GM19395 (cell line): ENCODE measurements around the gene GREB1.

Experiments
- ATAC-seq: cut with Tn5 transposase; IDR thresholded peaks from one replicate; pipeline ENCODE4 v1.9.1; 2021; ENCODE audit warnings: mild to moderate bottlenecking, moderate library complexity; ENCODE audit not compliant: unreplicated experiment

The GREB1 gene

GRCh38 chr2:11508279-11508678 lies 25.6 kb upstream of the GREB1 start:
- ATAC-seq, result no peak

GRCh38 chr2:11509657-11510360 lies 24.0 kb upstream of the GREB1 start:
- no peak for ATAC-seq

- no peak for ATAC-seq
Measured at GRCh38 chr2:11512431-11512830, 21.4 kb upstream of the GREB1 start.

DNA sequence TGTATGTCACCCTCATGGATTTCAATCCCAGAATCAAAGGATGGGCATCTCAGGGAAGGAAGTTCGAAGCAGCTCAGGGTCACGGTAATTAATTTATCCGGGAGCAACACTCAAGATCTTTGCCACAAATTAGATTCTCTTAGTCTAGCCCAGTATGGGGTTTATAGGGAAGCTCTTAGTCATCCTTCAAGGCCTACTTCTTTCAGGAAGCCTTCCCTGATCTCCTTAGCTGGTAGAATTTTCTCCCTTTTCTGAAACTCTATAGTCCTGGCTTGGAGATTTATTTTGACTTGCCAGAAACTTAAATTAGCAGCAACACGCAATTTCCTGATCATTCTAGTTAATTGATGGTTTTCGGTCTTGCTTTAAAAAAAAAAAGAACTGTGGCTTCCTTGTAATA lies 20.5 kb upstream of the GREB1 start:
- ATAC-seq, result no peak

DNA sequence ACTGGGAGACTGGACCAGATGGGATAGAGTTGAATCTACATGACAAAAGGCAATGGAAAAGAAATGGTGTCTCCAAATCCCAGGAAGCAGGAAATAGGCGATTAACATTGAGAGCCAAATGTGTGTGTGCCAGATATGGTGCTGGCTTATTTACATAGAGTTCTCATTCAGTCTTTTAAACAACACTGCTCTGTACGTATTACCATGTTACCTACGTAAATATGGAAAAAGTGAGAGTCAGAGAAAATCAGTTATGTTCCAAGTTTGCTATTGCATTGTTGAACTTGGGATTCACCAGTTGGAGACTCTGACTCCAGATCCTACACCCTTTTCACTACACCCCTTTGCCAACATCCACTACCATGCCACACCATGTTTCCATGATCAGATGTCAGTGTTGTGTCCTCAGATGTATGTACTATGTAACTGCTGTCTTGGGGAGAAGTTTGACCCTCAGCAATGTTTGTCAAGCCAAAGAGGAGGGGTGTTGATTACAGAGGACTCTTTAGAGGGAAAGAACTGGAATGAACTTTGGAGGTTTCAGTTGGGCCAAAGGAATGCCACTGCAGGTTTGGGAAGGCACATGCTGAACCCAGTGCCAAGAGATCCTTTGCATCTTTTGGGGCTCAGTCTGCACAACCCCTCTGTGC lies 19.6 kb upstream of the GREB1 start:
- ATAC-seq, result no peak

DNA sequence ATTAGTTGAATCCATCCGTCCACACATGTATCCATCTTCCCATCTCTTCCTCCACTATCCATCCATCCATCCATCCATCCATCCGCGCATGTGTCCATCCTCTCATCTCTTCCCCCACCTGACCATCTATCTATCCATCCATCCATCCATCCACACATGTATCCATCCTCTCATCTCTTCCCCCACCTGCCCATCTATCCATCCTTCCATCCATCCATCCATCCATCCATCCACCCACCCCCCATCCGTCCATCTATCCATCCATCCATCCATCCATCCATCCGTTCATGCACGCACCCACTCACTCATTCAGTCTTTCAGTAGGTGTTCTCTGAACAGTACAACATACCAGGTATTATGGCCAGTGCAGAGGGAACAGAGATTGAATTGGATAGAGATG lies 18.9 kb upstream of the GREB1 start:
- ATAC-seq, result no peak

DNA sequence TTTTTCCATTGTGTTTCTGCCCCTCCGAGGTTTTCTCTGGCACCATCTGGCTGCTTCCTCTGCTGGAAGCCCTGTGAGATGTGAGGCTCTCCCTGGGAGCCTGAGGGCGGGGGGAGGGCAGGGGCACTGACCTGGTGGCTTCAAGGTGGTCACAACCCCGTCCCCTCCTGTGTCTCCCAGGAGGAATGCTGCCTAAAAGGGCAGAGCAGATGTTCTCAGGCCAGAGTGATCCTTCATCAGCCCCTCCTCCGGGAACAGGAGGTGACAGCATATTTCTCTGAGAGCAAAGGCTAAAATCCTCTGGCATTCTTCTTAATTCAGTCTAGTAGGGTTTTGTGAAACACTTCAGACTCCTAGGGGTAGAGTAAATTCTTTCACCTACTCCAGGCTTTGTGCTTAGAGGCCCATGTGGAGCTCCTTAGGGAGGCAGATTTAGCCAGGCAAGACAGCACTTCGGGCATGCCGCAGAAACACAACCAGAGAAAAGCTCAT lies 18.3 kb upstream of the GREB1 start:
- no peak for ATAC-seq

- no peak for ATAC-seq
Measured at GRCh38 chr2:11516984-11517648, 16.7 kb upstream of the GREB1 start.

DNA sequence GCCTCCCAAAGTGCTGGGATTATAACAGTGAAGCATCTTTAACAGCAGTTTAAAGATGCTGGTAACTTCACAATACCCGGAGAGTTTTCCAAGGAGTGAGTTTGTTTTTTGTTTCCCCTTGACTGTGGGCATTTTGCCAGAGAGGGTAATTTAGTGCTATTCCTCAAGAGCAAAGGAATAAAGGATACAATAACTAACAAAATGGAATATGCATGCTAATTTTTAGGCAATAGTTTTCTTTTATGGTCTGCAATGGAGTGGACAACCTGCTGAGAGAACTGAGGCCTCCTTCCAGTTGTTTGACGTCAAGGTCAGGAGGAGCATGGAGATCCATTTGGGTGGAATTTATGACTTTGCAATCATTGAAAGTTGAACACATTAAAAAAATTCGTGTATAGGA lies 15.9 kb upstream of the GREB1 start:
- no peak for ATAC-seq

DNA sequence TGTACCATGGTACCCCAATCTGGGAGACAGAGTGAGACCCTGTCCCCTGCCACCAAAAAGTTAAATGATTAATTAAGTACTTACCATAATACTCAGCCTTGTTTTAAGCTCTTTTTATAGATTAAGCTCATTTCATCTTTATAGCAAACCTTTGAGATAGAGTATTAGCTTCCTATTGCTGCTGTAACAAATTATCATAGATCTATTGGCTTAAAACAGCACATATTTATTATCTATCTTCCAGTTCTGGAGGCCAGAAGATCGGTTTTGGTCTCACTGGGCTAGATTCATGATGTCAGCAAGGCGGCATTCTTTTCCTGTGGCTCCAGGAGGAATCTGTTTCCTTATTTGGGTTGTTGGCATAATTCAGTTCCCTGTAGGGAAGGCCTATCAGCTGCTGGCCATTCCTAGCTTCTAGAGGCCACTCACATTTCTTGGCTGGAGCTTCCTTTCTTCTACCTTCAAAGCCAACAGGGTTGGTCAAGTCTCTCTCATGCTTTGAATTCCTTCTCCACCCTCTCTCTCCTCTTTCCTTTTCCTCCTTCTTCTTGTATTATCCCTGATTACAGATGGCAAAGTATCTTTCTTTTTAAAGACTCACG lies 13.7 kb upstream of the GREB1 start:
- no peak for ATAC-seq

GRCh38 chr2:11521775-11522174 lies 12.1 kb upstream of the GREB1 start:
- no peak for ATAC-seq

GRCh38 chr2:11524470-11524869 lies 9.4 kb upstream of the GREB1 start:
- no peak for ATAC-seq

DNA sequence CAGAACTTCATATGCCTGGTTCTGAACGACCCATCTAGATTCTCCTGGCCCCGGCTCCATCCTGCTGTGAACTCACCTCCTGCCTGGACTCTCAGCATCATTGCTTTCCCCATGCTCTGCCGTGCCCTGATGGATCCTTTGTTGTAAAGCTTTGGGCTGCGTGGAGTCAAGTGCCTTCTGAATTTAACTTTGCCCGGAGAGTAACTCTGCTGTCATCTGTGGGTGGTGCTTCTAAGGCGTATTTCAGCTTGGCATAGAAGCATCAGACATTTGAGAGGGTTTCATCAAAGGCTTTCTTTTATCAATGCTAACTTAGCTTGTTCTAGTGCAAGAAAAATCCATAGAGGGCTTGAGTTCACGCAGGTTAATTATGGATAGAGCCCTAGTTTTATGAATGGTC lies 8.1 kb upstream of the GREB1 start:
- ATAC-seq, result no peak

GRCh38 chr2:11527001-11527400 lies 6.8 kb upstream of the GREB1 start:
- ATAC-seq, result peak; percentile 53

- no peak for ATAC-seq
Measured at GRCh38 chr2:11528228-11528627, 5.6 kb upstream of the GREB1 start.

DNA sequence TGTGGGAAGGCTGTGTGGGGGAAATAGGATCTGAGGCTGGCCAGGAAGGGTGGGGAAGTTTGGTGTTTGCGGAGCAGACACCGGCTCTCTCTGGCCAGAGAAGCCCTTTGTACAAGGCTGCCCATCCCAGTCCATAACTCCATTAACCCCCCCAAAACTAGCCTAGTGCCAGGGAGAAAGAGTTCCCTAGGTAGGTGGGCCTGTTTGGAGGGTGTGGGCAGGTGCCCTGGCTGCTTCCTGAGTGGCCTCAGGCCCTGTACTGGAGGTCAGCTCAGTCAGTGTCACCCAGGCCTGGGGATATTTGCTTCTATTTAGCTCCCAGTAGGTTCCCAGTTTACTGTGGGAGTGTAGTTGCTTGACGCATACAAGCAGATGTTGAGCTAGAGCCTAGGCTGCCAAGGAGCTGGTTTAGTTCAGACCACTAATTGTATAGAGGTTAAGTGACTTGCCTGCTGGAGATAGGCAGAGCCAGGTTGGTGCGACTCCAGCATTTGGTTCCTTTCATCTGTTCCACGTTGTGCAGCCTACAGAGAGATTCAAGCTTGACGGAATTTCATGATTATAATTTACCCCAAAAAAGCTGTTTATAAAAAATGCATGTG lies 2.9 kb upstream of the GREB1 start:
- no peak for ATAC-seq

DNA sequence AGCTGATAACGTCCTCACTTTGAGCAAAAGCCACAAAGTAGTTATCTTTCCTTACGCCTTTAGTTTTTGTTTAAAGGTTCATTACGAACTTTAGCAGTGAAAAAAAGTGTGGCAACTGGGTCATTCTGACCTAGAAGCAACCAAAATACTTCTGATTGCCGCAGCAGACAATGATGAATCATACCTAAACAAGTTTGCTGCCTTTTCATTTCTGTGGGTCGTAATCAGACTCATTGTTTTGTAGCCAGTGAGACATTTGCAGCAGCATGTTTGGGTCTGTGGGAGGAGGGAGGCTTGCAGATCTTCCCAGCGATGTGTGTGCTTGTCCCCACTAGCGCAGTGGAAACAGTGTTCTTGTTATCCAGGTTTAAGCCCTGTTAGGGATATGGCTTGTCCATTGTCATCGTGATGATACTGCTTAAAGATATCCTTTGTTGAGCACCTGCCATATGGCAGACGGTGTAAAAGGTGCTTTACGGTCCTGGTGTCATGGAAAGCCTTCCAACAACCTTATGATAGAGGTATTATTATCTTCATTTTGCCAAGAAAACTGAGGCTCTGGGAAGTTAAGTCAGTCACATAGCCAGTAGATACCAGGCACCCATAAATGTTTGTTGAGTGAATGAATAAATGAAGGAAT lies 1.3 kb upstream of the GREB1 start:
- no peak for ATAC-seq

DNA sequence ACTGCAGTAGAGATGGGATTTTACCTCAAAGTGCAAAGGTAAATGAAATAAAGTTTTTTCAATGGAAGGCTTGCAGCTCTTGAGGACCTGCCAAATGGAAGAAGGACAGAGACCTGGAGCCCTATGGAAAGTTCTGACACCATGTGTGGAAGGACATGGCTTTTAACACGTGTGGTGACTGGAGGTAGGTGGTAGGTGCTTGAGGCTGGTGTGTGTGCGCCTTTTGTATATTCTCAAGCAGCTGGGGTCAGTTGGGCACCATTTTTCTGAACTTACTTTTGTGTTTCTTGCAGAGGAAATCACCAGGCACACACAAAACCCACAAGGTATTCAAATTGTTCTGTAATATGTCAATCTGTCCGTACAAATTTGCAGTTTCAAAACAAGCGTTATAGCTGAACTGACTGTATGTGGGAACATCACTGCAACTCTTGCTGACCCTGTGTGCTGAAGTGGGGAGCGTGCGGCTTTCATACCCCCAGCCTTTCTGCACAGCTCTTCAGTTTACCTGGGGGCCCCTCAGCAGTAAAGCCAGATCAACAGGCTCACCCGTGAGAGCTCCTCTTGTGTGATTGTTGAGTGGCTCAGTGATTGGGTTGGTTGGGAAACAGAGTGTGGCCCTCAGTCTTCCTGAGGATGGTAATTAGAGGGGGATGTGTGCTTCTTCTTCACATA lies 363 bp downstream of the GREB1 start:
- ATAC-seq, result no peak

GRCh38 chr2:11534746-11535484 lies 1.1 kb downstream of the GREB1 start:
- ATAC-seq, result no peak
